Left renal cortex interstitium (tissue), 4 donors: ENCODE results near the gene TMC3. TPM values are rescaled to one million over a fixed set of nuclear protein-coding genes. Genes with fewer than 3 reads are reported as not detected.
A peak's percentile ranks its signal among the peaks of the same experiment; 100 is the strongest.

Experiments
- DNase-seq, 4 donors: peaks; one replicate each; pipeline ENCODE4 v3.0.0-alpha.2; 2013; ENCODE audit warnings: low read depth in 4 of 4, low spot score in 2 of 4, missing footprints in 1 of 4
- polyA plus RNA-seq, 4 donors: library from polyadenylated mRNA; unstranded; fragments of 120-200 nt; gene quantifications; one replicate each; pipeline ENCODE4 v1.2.1, GENCODE V29; 2013; ENCODE audit not compliant: insufficient read length in 4 of 4

TMC3 gene
- polyA plus RNA-seq, 4 donors: 0.08 to 0.43 (median 0.21) TPM

DNA sequence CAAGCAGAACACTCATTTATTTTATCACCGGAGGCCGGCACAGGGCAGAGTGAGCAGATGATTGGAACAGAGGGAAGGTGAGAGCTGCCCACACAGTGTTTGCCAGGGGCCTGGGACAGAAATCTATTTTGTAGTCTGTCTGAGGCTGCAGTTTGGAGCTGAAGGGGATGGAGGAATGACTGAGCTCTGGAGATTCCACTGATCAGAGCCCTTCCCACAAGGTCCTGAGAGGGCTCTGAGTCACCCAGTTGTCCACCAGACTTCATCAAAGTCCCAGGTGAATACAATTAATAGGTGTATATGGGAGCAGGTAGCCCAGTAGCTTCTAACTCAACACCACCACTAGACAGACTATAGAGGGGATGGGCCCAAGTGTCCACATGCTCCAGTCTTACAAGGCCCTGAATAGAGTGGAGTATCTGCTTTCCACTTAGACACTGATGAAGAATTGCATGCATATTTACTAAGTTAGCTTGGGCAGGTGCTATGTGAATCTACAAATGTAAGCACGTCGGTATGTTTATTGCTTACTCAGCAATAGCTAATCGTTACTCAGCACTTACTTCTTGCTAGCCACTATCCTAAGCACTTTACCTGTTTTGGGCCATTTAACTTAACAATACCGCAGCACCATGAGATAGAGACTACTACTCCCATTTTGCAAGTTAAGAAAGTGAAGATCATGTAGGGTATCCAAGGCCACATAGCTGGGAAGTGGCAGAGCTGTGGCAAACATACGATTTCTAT is 47.4 kb downstream of the TMC3 start:
- DNase-seq: no peak

DNA sequence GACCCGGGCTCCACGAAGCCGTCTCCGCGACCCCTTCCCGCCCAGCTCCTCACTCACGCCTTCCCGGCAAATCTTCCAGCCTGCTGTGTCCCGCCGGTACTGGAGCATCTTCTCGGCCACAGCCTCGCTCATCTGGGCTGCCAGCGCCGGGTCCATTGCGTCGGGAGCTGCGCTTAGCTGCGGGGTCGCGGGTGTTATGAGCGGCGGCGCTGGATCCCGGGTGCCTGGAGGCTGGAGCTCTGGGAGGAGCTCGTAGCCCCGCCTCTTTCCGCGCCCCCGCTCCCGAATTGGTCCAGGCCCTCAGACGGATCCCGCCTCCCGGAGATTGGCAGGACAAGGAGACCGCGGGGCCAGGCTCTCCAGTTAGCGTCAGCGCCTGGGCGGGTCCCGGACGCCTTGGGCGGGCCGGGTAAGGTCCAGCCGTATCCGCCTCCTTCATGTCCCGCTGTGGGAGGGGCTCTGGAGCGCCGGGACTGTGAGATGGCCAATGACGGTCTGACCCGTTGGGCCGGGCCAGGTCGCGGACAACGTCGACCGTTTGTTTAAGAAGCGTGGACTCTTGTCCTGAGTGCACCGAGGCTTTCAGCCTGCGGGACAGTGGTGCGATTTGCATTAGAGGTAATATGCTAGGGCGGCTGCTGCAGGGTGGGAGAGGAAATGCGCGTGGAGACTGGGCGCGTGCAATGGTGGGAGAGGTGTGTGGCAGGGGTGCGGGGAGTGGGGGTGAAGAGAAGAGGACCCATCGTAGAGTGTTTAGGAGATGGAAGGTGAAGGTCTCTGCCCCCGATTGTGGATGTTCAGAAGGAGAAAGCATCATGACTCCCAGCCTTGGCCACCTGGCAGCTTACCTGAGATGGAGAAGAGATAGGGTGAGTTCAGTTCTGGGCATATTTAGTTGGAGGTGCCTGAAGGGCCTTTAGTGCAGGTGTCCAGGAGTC is 49.8 kb downstream of the TMC3 start, which contains the start of gene STARD5:
Gene STARD5, minus strand, starts transcription at position 198 of the 938 bp plus-strand sequence. Its CDS starts 42 bp downstream, at position 156.
- peak; percentile 80 to 97 (median 91) for DNase-seq

DNA sequence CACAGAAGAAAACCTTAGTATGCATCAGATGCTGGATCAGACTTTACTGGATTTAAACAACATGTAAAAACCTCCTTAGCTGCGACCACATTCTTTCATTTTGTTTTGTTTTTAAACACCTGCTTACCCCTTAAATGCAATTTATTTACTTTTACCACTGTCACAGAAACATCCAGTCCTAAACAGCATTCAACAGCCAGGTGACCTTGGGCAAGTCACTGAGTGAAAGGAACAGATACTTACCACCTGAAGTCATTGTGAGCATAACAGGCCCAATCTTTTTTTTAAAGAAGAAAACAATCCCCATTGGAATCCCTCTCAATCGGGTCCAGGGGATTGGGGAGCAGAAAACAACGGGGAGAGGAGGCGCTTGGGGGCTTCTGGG is 50.5 kb downstream of the TMC3 start:
- no peak for DNase-seq

DNA sequence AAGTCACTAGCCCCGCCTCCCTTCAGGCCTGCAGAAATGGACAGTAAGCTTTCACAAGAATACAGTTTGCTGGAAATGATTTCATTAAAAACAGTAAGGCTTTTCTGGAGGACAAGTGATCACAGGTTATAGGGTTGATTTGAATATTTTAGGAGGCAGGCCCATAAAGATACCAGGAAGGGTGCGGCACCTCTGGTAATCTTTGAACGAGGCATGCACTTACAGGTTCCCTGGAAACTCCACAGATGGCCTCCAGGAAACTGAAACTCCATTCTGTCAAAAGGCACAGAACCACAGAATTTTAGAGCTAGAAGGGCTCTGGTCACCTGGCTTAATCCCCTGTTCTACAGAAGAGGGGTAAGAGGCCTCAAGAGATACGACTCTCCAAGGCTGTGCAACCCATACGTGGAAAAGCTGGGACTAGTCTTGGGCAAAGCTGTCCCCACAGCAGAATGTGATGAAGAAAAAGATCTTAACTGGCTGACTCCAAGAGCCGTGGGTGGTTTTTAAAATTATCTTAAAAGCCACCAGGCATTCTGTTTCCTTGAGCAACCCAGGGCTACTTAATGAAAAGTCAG is 51.2 kb downstream of the TMC3 start:
- DNase-seq: no peak

DNA sequence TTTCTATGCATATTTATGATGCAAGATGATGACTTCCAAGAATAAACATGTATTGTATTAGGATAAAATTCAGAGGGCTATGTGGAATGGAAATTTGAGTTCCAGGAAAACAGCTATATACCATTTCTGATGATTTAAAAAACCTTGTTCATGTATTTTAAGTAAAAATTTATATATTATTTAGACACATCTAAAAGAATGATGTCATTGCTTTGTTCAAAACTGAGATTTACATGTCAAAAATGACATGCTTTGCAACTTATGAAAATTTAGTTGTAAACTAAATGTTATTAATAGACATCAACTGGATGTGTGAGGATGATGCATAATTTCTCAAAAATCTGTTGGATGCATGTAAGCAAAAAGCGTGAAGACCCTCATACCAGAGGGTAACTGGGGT is 52.3 kb downstream of the TMC3 start:
- DNase-seq: no peak

DNA sequence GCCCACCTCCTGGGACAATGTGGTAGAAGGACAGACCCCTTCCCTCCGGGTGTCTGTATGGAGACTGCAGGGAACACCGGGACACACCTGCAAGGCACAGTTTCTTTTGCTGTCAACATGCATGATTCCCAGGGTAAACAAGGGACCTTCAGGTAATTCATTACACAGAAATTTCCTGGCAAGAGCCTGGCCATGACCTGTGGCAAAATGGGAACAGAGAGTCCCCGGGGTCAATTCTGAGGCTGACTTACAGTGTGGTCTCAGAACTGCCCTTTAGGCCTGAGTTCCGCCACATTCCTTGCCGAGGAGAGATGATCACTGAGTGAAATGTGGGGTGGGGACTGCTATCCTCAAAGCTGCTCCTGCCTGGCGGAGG is 56.4 kb downstream of the TMC3 start:
- no peak for DNase-seq

DNA sequence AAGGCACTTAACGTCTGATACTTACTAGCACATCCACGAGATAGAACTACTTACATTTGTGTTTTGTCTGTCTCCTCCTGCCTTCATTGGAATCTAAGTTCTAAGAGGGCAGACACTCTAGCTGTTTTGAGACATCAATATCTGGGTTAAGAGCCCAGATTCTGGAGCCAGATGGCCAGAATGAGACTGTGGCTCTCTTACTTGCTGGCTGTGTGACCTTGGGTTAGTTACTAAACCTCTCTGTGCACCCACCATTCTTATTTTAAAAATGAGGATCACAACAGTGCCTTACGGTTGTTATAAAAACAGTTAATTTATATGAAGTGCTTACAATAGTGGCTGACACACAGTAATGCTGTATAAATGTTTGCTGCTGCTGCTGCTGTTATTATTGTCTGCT is 57.7 kb downstream of the TMC3 start:
- no peak for DNase-seq

DNA sequence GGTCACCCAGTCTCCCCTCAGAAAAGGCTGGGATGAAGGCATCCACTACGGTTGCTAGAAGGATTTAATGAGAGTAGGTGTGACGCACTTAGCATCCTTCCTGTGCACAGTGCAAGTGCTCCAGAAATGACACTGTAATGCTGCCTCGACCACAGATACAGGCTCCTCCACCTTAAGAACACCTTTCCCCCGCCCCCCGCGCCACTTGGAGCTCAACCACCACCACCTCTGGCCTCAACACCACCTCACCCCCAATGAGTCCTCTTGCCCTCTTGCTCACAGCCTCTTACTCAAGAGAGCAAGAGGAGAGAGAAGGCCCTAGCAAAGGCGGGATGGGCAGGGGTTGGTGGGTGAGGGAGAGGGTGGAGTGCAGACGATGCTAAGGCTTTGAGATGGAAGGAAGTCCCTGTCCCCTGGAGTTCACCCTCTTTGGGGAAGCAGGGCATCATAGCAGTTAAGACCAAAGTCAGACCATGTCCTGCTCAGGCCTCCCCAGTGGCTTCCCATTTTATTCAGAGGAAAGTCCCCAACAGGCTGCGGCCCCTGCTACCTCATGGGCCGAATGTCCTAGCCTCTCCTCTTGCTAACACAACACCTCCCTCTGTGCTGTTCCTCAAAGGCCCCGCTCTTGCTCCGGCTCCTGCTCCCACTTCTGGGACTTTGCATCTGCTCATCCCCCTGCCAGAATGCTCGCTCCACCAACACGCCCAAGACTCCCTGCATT is 58.4 kb downstream of the TMC3 start:
- no peak for DNase-seq

DNA sequence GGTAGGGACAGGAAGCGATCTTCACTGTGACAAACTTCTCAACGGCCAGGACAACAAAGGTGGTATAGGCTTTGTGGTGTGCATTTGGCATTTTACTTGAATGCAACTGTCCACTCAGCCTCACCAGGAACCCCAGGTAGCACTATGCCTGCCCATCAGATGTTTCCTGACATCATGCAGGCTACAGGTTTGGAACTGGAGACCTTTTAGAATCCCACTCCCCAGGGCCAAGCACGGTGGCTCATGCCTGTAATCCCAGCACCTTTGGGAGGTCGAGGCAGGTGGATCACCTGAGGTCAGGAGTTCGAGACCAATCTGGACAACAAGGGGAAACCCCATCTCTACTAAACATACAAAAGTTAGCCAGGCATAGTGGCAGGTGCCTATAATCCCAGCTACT is 59.6 kb downstream of the TMC3 start:
- DNase-seq: no peak

DNA sequence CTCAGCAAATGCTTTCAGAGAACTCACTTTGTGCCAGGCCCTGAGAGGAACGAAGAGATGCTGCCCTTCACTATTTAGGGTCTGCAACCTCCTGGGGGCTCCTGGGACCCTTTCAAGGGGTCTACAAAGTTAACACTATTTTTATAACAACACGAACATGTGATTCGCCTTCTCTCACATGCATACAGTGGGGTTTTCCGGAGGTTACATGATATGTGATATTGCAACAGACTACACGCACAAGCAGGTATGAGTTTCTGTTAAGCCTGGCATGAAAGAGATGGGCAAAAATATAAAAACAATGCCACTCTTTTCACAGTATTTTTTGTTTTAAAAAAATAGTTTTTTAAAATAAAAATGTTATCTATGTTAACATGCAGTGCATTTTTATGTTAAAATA is 60.3 kb downstream of the TMC3 start:
- DNase-seq: no peak

DNA sequence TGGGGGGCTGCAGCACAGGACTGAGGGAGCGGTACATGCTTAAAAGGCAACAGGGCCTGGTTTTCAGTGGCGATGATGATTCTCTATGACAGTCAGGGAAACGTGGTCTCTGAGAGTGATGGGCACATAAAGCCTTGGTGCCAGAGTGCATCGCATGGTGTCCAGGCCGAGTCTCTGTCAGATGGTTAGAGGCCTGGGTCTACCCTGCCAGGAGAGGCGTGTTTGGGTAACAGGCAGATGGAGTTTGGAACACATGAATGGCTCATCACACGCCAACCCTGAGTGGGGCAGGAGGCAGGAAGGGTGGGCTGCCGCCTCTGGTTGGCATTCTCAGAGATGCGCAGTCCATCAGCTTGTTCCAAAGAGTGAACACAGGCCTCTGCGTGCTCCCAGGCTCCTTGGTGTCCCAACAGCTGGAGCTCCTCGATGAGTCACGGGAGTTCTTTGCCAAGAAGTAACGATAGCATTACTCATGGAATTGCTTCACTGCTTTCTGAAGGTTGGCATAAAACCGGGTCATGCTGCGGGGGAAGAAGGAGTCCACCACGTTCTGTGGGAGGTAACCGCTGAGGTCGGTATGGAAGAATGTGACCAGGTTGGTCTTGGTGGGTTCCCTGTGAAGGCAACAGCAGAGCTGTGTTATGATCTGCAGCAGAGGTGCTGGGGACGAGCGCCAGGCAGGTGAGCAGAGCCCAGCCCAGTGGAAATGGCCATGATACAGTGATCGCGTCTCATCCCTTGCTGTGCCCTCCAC is 61.0 kb downstream of the TMC3 start:
- no peak for DNase-seq

DNA sequence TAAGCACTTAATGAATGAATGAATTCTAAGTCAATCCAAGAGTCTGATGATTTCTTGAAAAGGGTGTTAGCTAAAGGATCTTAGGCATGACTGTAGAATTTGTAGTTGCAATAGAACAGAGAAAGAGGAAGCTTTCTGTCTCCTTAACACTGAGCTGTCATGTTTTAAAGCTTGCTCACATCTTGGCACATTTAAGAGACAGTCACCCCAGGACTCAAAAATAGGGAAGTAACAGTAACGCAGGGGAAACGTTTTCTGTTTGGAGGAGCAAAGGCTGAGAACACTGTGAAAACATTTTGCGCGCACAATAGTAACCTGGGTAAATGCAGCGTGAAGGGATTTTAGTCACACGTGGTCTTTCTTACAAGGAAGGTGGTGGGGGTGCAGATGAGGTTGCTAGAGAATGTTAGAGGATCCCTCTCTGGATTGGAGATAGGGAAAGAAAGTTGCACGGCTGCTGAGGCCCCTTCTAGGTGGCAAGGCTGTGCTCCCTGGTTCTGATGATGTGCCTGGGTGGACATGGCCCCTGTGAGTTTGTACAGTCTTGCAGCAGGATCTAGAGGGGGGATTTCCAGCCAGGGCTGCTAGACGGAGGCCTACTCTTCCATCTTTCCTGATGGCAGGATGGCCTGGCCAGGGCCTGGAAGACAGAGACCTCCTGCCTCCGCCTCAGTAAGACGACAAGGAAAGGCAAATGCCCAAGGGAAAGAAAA is 62.1 kb downstream of the TMC3 start:
- DNase-seq: no peak

DNA sequence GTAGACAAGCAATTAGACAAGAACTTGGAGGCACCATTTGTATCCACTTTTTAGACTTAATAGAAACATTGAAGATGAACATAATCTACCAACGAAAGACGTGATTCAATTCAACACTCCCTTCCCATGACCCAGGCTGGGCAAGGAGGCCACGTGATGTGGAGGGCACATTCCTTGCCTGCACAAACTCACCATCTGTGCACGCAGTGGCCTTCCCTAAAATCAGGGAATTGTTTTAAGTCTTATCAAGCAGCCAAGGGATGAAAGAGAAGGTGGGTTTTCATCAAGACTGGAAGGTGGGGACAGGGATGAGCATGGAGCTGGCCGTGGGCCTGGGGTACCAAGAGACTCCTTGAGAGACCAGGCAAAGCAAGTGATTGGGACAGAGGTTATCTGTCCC is 63.5 kb downstream of the TMC3 start:
- no peak for DNase-seq

DNA sequence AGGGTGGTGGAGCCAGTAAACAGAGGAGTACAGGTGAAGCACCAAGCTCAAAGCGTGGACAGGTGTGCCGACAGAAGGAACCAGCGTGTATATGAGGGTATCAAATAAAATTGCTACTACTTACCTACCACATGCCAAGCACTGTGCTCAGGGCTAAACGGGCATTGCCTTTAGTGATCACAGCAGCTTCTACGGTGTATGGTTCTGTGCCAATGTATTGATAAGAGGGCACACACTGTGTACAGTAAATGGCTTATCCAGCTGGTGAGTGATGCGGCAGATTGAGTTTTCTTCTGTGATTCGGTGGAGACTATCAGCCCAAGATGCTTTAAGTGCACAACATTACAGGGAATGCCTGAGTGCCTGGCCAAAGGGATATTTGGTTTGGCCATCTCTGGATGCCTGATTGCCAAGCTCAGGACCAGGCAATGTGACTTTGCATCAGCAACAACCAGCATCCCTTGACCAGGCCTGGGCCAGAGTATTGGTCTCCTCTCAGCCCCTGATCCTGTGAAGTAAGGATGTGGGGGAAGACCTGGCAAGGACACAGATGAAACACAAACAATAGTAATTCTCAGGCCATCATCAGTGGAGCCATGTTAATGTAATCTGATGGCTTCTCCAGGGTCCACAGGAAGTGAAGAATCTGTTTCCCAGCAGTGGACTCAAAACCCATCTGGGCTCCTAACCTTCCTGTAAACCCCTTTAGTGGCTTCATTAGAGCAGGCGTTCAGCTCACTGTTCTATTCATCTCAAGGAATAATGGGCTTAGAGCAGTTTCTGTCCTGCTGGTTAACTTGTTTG is 64.2 kb downstream of the TMC3 start:
- no peak for DNase-seq

DNA sequence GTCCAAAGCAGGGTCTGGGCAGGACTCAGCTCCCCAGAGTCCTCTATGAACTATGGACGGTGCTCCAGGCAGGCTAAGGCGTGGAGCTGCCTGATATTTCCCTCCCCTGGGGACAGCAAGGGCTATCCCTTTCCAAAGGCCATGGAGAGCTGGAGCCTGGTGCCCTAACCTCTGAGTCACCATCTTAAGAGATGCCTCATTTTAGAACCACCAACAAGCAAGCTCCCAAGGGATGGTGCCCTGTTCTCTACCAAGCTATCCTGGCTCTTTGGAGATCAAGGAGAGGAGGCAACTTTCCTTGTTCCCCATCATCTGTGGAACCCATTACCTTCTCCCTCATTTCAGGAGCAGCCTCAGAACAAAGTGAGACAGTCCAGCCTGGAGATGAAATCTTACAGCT is 65.8 kb downstream of the TMC3 start:
- no peak for DNase-seq

DNA sequence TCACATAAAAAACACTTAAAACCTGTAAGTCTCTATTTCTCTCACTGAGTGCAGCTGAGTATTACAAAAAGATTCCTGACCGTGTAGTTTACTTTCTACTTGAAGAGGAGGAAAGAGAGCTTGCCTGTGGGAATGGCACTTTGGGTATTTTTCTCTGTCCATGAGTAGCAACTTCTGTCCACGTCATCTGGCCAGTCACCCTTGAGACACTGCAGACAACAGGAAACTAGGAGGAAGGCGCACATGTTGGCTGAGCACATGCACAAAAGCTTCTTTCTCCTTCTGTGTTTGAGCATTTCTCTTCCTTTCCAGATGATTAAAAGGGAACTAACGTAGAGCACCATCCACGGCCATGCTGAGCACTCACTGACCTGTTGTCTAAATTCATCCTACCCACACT is 69.8 kb downstream of the TMC3 start:
- no peak for DNase-seq

DNA sequence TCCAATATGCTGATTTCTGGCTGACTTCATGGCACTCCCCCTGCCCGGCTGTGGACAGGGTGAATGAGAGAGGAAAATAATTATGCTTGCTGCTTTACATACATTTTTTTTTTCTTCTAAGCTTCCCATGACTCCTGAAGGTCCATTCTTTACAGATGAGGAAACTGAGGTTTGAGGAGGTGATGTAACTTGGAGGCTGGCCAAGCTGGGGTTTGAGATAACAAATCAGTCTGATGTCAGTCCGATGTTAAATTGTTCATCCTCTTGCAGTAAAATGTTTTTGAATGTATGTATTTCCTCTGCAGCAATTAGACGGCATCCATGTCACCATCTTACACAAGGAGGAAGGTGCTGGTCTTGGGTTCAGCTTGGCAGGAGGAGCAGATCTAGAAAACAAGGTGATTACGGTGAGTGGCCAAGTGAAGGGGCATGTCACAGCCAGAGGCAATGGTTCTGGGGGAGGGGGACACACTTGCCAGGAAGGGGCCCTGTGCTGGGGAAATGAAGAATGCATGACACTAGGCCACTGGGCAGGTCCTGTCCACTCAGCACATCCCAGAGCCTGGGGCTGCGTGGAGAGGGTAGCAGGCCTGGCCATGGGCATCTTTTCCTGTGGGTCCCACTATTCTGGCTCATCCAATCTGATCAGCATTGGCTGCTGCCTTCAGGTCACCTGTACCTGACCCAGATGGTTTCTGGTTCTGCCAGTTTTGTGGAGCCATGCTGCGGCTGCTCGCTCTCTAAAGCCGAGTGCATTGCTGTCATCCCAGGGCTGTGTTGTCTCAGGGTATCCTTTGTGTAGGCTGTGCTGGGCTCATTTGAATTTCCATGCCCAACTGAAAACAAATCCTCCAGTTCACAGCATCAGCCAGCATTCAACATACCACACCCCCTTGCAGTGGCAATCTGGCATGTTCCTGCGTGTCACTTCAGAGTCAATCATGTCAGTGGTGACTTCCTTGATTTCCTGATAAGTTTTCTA is 70.5 kb downstream of the TMC3 start:
- DNase-seq: no peak
